ENCODE results near the gene ZSWIM4. TPM values are rescaled to one million over a fixed set of nuclear protein-coding genes. Genes with fewer than 3 reads are reported as not detected.

ZSWIM4 gene
- total and polyA plus RNA-seq, 2 of the 13 experiments (the other 11 are each of a cell fraction or from before 2014, with no cell fraction given) = 0.33 to 0.86 TPM

DNA sequence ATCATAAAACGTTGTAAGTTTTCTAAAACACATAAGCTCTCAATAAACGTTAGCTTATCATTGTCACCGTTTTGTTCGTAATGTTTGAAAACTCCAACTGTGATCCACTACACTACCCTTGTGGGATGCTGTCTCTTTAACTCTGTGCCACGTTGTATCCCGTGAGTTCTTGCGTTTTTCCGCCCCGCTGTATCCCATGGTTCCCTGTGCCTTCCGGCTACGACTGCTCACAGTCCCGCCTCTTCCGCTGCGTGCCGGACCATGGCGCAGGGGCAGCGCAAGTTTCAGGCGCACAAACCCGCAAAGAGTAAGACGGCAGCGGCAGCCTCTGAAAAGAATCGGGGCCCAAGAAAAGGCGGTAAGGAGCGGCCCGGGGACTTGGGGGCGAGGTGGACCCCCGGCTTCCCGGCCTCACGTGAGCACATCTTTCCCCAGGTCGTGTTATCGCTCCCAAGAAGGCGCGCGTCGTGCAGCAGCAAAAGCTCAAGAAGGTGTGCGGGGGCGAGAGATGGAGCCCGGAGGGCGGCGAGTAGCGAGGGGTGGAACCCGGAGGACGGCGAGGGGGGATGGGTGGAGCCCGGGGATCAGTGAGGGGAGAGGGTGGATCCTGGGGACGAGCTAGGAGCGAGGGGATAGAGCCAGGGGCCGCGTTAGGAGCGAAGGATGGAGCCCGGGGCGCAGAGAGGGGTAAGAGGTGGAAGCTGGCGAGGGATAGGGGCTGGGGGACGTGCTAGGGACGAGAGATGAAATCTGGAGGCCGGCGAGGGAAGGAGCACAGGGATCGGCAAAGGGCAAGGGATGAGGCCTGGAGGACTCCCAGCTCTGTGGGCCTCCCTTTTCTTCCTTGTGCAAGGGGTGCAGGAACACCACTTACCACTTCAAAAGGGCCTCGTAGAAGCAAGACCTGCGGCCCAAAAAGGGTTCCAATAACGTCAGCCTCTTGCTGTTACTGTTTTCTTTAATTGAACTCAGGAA, 20.7 kb upstream of the ZSWIM4 start, which contains the start of gene C19orf53 (continued):
- TF ChIP-seq, protein P1, sequence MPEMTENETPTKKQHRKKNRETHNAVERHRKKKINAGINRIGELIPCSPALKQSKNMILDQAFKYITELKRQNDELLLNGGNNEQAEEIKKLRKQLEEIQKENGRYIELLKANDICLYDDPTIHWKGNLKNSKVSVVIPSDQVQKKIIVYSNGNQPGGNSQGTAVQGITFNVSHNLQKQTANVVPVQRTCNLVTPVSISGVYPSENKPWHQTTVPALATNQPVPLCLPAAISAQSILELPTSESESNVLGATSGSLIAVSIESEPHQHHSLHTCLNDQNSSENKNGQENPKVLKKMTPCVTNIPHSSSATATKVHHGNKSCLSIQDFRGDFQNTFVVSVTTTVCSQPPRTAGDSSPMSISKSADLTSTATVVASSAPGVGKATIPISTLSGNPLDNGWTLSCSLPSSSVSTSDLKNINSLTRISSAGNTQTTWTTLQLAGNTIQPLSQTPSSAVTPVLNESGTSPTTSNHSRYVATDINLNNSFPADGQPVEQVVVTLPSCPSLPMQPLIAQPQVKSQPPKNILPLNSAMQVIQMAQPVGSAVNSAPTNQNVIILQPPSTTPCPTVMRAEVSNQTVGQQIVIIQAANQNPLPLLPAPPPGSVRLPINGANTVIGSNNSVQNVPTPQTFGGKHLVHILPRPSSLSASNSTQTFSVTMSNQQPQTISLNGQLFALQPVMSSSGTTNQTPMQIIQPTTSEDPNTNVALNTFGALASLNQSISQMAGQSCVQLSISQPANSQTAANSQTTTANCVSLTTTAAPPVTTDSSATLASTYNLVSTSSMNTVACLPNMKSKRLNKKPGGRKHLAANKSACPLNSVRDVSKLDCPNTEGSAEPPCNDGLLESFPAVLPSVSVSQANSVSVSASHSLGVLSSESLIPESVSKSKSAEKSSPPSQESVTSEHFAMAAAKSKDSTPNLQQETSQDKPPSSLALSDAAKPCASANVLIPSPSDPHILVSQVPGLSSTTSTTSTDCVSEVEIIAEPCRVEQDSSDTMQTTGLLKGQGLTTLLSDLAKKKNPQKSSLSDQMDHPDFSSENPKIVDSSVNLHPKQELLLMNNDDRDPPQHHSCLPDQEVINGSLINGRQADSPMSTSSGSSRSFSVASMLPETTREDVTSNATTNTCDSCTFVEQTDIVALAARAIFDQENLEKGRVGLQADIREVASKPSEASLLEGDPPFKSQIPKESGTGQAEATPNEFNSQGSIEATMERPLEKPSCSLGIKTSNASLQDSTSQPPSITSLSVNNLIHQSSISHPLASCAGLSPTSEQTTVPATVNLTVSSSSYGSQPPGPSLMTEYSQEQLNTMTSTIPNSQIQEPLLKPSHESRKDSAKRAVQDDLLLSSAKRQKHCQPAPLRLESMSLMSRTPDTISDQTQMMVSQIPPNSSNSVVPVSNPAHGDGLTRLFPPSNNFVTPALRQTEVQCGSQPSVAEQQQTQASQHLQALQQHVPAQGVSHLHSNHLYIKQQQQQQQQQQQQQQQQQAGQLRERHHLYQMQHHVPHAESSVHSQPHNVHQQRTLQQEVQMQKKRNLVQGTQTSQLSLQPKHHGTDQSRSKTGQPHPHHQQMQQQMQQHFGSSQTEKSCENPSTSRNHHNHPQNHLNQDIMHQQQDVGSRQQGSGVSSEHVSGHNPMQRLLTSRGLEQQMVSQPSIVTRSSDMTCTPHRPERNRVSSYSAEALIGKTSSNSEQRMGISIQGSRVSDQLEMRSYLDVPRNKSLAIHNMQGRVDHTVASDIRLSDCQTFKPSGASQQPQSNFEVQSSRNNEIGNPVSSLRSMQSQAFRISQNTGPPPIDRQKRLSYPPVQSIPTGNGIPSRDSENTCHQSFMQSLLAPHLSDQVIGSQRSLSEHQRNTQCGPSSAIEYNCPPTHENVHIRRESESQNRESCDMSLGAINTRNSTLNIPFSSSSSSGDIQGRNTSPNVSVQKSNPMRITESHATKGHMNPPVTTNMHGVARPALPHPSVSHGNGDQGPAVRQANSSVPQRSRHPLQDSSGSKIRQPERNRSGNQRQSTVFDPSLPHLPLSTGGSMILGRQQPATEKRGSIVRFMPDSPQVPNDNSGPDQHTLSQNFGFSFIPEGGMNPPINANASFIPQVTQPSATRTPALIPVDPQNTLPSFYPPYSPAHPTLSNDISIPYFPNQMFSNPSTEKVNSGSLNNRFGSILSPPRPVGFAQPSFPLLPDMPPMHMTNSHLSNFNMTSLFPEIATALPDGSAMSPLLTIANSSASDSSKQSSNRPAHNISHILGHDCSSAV (CRISPR knock-in tag; IDR thresholded peaks at IDR 0.05; ENCODE audit: borderline replicate concordance) = no peak
- TF ChIP-seq ZFP62 (CRISPR knock-in tag; IDR thresholded peaks at IDR 0.05) (0 out of 2 replicates have a peak, but pooled peaks have one; percentile 51), ZFP82 (CRISPR knock-in tag; IDR thresholded peaks at IDR 0.05; ENCODE audit: borderline replicate concordance) (peak; percentile 40; the same call in 1 of the 2 replicates), CCDC6 (CRISPR knock-in tag; IDR thresholded peaks at IDR 0.05) (peak; percentile 79; the same call in 1 of the 2 replicates), GATAD2A (CRISPR knock-in tag; IDR thresholded peaks at IDR 0.05) (peak; percentile 58), ZNF816 (CRISPR knock-in tag; IDR thresholded peaks at IDR 0.05; ENCODE audit: borderline replicate concordance) (0 out of 2 replicates have a peak, but pooled peaks have one; percentile 28), CCAR2 (optimal IDR thresholded peaks at IDR 0.05; ENCODE audit: low read depth, low read length) (no peak), PCBP1 (IDR thresholded peaks at IDR 0.05; ENCODE audit: borderline replicate concordance, low read depth, low read length) (no peak), NR2C2 (CRISPR knock-in tag; IDR thresholded peaks at IDR 0.05; ENCODE audit: borderline replicate concordance) (peak; percentile 91)
- TF ChIP-seq, protein P2, sequence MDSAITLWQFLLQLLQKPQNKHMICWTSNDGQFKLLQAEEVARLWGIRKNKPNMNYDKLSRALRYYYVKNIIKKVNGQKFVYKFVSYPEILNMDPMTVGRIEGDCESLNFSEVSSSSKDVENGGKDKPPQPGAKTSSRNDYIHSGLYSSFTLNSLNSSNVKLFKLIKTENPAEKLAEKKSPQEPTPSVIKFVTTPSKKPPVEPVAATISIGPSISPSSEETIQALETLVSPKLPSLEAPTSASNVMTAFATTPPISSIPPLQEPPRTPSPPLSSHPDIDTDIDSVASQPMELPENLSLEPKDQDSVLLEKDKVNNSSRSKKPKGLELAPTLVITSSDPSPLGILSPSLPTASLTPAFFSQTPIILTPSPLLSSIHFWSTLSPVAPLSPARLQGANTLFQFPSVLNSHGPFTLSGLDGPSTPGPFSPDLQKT (CRISPR knock-in tag; IDR thresholded peaks at IDR 0.05; ENCODE audit: borderline replicate concordance) = 0 out of 2 replicates have a peak, but pooled peaks have one; percentile 66
- TF ChIP-seq, protein P3, sequence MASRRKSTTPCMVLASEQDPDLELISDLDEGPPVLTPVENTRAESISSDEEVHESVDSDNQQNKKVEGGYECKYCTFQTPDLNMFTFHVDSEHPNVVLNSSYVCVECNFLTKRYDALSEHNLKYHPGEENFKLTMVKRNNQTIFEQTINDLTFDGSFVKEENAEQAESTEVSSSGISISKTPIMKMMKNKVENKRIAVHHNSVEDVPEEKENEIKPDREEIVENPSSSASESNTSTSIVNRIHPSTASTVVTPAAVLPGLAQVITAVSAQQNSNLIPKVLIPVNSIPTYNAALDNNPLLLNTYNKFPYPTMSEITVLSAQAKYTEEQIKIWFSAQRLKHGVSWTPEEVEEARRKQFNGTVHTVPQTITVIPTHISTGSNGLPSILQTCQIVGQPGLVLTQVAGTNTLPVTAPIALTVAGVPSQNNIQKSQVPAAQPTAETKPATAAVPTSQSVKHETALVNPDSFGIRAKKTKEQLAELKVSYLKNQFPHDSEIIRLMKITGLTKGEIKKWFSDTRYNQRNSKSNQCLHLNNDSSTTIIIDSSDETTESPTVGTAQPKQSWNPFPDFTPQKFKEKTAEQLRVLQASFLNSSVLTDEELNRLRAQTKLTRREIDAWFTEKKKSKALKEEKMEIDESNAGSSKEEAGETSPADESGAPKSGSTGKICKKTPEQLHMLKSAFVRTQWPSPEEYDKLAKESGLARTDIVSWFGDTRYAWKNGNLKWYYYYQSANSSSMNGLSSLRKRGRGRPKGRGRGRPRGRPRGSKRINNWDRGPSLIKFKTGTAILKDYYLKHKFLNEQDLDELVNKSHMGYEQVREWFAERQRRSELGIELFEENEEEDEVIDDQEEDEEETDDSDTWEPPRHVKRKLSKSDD (CRISPR knock-in tag; IDR thresholded peaks at IDR 0.05; ENCODE audit: low read depth) = no peak
- TF ChIP-seq, protein P4, sequence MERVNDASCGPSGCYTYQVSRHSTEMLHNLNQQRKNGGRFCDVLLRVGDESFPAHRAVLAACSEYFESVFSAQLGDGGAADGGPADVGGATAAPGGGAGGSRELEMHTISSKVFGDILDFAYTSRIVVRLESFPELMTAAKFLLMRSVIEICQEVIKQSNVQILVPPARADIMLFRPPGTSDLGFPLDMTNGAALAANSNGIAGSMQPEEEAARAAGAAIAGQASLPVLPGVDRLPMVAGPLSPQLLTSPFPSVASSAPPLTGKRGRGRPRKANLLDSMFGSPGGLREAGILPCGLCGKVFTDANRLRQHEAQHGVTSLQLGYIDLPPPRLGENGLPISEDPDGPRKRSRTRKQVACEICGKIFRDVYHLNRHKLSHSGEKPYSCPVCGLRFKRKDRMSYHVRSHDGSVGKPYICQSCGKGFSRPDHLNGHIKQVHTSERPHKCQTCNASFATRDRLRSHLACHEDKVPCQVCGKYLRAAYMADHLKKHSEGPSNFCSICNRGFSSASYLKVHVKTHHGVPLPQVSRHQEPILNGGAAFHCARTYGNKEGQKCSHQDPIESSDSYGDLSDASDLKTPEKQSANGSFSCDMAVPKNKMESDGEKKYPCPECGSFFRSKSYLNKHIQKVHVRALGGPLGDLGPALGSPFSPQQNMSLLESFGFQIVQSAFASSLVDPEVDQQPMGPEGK (CRISPR knock-in tag; IDR thresholded peaks at IDR 0.05) = peak; percentile 35; the same call in 1 of the 2 replicates
